ENCODE data around the gene RNF212.

GRCh38 chr4:1052231-1052671 lies 61.1 kb downstream of the RNF212 start:
- TF ChIP-seq CTCF (IDR thresholded peaks at IDR 0.05) (no peak), POLR2A (IDR thresholded peaks at IDR 0.05) (no peak)

Data from uterus (tissue), 2 donors.